Mucosa of descending colon (tissue), 3 donors: ENCODE data around the gene SCUBE1. TPM values are rescaled to one million over a fixed set of nuclear protein-coding genes. Genes with fewer than 3 reads are reported as not detected.

Experiments
- ATAC-seq: fragments of 200-7000 bp; cut with Tn5 transposase; one replicate; pipeline ENCODE4 v1.9.1; 2020; ENCODE audit warnings: mild to moderate bottlenecking, moderate library complexity
- DNase-seq, 3 donors: peaks; one replicate each; pipeline ENCODE4 v3.0.0-alpha.2; 2020
- H3K36me3 ChIP-seq: fragments of 200-600 bp; one replicate; pipeline ENCODE4 v1.8.0; 2021; ENCODE audit warnings: low read depth, mild to moderate bottlenecking
- H3K4me1 ChIP-seq: fragments of 200-600 bp; one replicate; pipeline ENCODE4 v1.8.0; 2021; ENCODE audit warnings: low read depth, mild to moderate bottlenecking
- H3K4me3 ChIP-seq: fragments of 200-600 bp; one replicate; pipeline ENCODE4 v1.8.0; 2021; ENCODE audit warnings: mild to moderate bottlenecking
- H3K9me3 ChIP-seq: fragments of 200-600 bp; one replicate; pipeline ENCODE4 v1.8.0; 2021; ENCODE audit warnings: mild to moderate bottlenecking
- intact Hi-C, 2 donors: fragments of 100-400 bp; cut with DNase I in 1 of 2; cut with micrococcal nuclease in 1 of 2; formaldehyde crosslinking; loops; one replicate each; pipeline versions ENCODE4 v1.11.0 to v1.11.1; 2022; cut with DNase I, micrococcal nuclease
- total RNA-seq, 3 donors: library from RNA; stranded (reverse); fragmentation: NEBNext Ultra II Directional in 2 of 3; extraction: Animal tissue kit (Norgen Biotek cat#: 25700) in 2 of 3; gene quantifications; one replicate each; pipeline versions ENCODE4 v1.2.1 to v1.2.4, GENCODE V29; 2021 to 2023
- TF ChIP-seq, protein P1 (sequence below): fragments of 200-600 bp; IDR thresholded peaks from one replicate; pipeline ENCODE4 v1.8.0; 2022; ENCODE audit warnings: antibody characterized with exemption, mild to moderate bottlenecking
- donor health status: DM: no; HTN: no; CAD: no; lungs with moderate emphysema.
- donor health status: DM: no; HTN: no; CAD: no.
- donor health status: DM: no; HTN: yes; CAD: no.

The SCUBE1 gene
- total RNA-seq, 3 donors from 2014 or later: 3.8 to 20.9 (median 4.7) TPM

DNA sequence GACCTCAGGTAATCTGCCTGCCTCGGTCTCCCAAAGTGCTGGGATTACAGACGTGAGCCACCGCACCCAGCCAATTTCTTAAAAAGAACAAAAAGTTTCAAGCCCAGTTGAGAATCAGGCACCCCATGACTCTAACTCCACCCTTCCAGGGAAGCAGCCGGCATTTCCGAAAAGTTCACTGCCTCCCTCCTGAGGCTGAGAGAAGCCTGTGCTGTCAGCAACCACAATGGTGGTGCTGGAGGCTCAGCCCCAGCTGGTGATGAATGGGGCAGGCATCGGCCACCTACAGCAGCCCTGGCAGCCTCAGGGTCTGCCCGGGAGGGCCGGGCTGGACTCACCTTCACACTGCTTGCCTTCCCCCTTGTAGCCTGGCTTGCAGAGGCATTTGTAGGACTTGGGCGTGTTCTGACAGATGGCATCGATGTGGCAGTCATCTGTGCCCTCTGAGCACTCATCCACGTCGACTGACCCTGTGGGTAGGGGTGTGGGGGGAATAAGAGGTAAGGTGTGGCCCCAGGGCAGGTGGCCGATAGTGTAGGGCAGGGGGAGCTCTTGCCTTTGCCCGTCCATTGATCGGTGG is 4.3 kb downstream of the SCUBE1 start:
- H3K36me3 ChIP-seq: no peaks in the 10 kb centered on the region
- H3K4me3 ChIP-seq: no peak overlapping the region
- H3K4me1 ChIP-seq: peaks cover 3% of the 10 kb centered on the region
- H3K9me3 ChIP-seq: no peaks in the 10 kb centered on the region
- ATAC-seq (no peak), DNase-seq (no peak)
- TF ChIP-seq, protein P1, sequence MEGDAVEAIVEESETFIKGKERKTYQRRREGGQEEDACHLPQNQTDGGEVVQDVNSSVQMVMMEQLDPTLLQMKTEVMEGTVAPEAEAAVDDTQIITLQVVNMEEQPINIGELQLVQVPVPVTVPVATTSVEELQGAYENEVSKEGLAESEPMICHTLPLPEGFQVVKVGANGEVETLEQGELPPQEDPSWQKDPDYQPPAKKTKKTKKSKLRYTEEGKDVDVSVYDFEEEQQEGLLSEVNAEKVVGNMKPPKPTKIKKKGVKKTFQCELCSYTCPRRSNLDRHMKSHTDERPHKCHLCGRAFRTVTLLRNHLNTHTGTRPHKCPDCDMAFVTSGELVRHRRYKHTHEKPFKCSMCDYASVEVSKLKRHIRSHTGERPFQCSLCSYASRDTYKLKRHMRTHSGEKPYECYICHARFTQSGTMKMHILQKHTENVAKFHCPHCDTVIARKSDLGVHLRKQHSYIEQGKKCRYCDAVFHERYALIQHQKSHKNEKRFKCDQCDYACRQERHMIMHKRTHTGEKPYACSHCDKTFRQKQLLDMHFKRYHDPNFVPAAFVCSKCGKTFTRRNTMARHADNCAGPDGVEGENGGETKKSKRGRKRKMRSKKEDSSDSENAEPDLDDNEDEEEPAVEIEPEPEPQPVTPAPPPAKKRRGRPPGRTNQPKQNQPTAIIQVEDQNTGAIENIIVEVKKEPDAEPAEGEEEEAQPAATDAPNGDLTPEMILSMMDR: no peak
- intact Hi-C loops: no loop called here

DNA sequence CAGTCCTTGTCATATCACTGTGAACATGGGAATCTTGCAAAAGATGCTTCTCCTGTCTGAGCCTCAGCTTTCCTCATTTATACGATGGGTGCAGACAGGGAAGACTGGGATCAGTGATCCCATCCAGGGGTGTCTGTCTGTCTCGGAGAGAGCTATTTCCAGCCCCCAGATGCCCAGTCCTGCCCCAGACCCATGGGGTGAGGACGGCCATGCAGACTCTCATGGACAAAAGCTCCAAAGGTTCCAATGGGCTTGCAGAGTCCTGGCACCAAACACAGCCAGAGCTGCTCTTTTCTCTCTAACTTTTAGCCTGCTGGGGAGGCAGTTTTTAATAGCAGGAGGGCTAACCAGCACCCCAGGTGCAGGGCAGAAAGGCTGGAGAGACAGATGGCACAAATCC is 5.2 kb downstream of the SCUBE1 start:
- no peak for DNase-seq
- TF ChIP-seq, protein P1: no peak
- Histone ChIP-seq H3K4me1 (no peaks in the 10 kb centered on the region), H3K4me3 (no peak overlapping the region), H3K9me3 (no peaks in the 10 kb centered on the region), H3K36me3 (no peaks in the 10 kb centered on the region)
- ATAC-seq: no peak
- intact Hi-C loops: no loop called here

DNA sequence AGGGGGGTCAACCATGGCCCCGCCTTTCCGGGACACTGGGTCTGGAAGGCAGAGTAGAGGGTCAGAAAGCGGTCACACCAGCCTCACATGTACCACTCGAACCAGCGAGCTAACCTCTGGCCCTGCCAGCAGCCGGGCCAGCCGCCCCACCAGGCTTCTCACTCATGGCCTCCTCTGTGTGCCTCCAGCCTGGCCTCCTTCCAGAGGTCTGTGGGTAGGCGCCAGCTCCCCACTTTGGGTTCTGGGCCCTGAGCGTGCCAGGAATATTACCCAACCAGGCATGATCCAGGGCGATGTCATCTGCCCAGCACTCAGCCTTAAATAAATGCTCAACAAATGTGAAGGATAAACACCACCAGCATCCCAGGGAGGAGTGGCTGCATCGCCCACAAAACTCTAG is 5.8 kb downstream of the SCUBE1 start:
- TF ChIP-seq, protein P1: no peak
- intact Hi-C loops: no loop called here
- no peaks in the 10 kb centered on the region for H3K4me1 ChIP-seq
- H3K4me3 ChIP-seq: no peak overlapping the region
- no peaks in the 10 kb centered on the region for H3K36me3 ChIP-seq
- DNase-seq: no peak
- no peak for ATAC-seq
- H3K9me3 ChIP-seq: no peaks in the 10 kb centered on the region

DNA sequence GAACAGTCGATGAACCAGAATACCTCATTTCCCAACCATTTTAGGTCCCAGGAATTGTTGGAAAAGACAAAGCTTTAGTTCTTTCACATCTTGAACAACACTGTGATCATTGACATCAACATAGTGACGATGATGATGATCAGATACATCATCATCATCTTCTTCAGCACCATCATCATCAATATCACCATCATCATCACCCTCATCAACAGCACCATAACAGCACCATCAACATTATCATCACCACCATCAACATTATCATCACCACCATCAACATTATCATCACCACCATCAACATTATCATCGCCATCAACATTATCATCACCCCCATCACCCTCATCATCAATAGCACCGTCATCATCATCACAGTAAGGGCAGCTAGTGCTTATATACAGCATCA is 8.8 kb downstream of the SCUBE1 start:
- Histone ChIP-seq H3K36me3 (no peaks in the 10 kb centered on the region), H3K4me3 (no peak overlapping the region), H3K4me1 (no peaks in the 10 kb centered on the region), H3K9me3 (no peaks in the 10 kb centered on the region)
- intact Hi-C loops: no loop called here
- DNase-seq (no peak), ATAC-seq (no peak)
- TF ChIP-seq, protein P1: no peak

DNA sequence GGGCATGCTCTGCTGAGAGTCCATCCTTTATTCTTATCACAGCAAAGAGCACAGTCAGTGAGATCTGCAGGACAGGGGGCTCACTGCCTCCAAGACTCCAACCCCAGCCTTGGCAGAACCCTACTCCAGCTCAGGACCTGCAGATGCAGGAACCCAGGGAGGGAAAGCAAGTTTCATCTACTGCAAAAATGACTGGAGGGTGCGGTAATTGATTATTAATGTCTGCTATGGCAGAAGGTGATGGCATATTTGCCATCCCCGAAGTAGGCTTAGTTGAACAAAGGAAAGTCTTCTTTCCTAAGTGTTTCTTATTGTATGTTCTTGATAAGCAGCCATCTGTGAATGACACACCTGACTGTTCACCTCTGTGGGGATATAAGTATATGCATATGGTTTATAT is 9.2 kb downstream of the SCUBE1 start:
- no peak overlapping the region for H3K4me3 ChIP-seq
- TF ChIP-seq, protein P1: no peak
- intact Hi-C loops: no loop called here
- no peaks in the 10 kb centered on the region for H3K36me3 ChIP-seq
- DNase-seq: no peak
- no peaks in the 10 kb centered on the region for H3K9me3 ChIP-seq
- no peak for ATAC-seq
- H3K4me1 ChIP-seq: no peaks in the 10 kb centered on the region

DNA sequence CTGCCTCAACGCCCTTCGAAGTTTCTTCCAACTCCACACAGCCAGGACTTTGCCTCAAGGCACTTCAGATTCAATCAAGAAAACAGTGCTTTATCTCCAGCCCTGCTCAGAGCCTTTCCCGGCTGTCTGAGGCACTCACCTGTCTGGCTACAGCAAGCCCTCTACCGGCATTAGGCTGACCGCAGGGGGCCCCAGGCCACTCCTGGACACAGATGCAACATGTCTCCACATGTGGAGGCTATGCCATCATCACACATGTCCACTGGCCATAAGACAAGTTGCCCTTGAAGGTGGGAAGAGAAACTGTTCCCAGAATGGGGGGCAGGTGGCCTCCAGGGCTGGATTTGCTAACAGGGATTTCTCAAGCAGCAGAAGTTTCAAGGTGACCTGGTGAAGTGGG is 10.0 kb downstream of the SCUBE1 start:
- no peak for ATAC-seq
- no peak for DNase-seq
- Histone ChIP-seq H3K4me1 (no peaks in the 10 kb centered on the region), H3K36me3 (no peaks in the 10 kb centered on the region), H3K4me3 (no peak overlapping the region), H3K9me3 (no peaks in the 10 kb centered on the region)
- TF ChIP-seq, protein P1: no peak
- intact Hi-C loops: no loop called here
